Midbrain (tissue), 1 donor: Measurements from ENCODE around the gene HTT-AS.

ENCODE experiments used
- DNase-seq: peaks from one replicate; lab custom pipeline; 2025; lab: John Stamatoyannopoulos, UW

The HTT-AS gene

GRCh38 chr4:3087115-3087797 is 12.9 kb upstream of the HTT-AS start:
- DNase-seq = no peak

DNA sequence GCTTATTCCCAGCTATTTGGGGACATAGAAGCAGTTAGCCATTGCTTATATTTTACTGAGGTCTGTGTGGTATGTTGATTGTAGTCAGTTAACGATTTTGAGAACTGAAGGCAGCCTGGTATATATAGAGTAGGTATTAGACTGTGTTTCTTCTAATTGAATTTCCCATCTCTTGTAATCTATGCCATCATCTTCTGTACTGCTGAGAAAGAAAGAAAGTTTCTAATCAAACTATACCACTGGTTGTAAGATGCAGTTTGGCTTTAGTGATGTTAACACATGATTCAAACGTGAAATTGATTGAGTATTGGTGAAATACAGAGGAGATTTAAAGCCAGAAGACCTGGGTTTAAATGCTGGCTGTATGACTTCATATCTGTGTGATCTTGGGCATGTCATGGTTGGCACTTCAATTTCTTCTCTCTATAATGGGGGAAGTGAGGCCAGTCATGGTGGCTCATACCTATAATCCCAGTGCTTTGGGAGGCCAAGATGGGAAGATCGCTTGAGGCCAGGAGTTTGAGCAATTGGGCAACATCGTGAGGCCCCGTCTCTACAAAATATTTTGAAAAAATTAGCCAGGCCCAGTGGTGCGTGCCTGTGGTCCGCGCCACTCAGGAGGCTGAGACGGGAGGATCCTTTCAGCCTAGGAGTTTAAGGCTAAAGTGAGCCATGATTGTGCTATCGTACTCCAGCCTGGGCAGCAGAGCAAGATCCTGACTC is 11.8 kb upstream of the HTT-AS start:
- no peak for DNase-seq

DNA sequence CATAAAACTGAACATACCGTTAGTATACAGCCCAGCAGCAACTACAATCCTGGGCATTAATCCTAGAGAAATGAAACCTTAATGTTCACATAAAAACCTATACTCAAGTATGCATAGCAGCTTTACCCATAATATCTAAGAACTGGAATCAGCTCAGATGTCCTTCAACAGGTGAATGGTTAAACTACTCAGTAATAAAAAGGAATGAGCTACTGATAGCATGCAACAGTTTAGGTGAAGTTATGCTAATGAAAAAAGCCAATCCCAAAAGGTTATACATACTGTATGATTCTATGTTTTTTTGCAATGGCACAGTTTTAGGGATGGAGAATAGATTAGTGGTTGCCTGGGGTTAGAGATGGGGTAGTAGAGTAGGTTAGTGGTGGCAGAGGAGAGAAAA is 9.4 kb upstream of the HTT-AS start:
- DNase-seq = no peak

- no peak for DNase-seq
Measured at GRCh38 chr4:3082925-3083515, 8.7 kb upstream of the HTT-AS start.

GRCh38 chr4:3079694-3080123 is 5.4 kb upstream of the HTT-AS start:
- DNase-seq = no peak

GRCh38 chr4:3077796-3078195 is 3.5 kb upstream of the HTT-AS start:
- DNase-seq = no peak

DNA sequence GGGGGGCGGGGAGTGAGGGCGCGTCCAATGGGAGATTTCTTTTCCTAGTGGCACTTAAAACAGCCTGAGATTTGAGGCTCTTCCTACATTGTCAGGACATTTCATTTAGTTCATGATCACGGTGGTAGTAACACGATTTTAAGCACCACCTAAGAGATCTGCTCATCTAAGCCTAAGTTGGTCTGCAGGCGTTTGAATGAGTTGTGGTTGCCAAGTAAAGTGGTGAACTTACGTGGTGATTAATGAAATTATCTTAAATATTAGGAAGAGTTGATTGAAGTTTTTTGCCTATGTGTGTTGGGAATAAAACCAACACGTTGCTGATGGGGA is 1.3 kb upstream of the HTT-AS start:
- no peak for DNase-seq

- no peak for DNase-seq
Measured at GRCh38 chr4:3074846-3075651, 711 bp upstream of the HTT-AS start.

DNA sequence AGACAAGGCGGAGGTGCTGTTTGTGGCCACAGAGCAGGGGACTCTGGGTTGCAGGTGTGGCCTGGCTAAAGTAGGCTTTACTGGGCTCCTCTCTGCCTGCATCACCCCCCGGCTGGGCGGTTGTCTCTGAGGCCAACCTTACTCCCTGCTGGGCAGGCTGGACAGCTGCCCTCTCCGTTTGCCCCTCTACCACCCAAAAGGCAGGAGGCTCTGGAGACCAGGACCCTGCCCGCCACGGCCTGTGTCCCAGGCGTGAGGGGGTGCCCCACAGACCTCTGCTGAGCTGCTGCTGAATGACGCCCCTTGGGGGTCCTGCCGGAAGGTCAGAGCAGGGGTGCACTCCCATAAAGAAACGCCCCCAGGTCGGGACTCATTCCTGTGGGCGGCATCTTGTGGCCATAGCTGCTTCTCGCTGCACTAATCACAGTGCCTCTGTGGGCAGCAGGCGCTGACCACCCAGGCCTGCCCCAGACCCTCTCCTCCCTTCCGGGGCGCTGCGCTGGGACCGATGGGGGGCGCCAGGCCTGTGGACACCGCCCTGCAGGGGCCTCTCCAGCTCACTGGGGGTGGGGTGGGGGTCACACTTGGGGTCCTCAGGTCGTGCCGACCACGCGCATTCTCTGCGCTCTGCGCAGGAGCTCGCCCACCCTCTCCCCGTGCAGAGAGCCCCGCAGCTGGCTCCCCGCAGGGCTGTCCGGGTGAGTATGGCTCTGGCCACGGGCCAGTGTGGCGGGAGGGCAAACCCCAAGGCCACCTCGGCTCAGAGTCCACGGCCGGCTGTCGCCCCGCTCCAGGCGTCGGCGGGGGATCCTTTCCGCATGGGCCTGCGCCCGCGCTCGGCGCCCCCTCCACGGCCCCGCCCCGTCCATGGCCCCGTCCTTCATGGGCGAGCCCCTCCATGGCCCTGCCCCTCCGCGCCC is 920 bp downstream of the HTT-AS start:
- DNase-seq = no peak

- no peak for DNase-seq
Measured at GRCh38 chr4:3071811-3072210, 2.5 kb downstream of the HTT-AS start.

- DNase-seq = no peak
Measured at GRCh38 chr4:3070709-3071500, 3.4 kb downstream of the HTT-AS start.

DNA sequence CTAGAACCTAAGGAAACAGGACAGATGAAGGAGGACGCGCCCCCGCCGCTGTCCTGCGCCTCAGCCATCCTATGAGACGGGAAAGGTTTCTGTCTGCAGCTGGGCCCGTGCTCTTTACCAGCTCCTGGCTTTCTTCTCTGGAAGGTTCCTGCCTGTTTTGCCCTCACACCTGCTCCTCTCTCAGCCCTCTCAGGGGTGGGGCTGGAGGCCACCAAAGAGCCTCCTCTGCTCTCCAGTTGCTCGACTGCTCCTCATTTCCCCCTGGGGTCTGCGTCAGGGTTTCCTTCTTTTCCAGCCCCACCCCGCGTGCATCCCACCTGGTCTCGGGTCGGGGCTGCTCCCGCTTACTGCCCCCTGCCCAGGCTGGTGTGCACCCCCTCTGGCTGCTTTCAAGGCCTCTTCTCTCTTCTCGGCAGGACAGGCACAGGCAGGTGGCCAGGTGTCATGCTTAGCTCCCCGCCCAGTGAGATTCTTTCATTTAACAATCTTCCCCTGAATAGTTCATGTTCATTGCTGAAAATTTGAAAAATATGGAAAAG is 4.6 kb downstream of the HTT-AS start:
- DNase-seq = no peak

- no peak for DNase-seq
Measured at GRCh38 chr4:3067473-3068001, 6.8 kb downstream of the HTT-AS start.

GRCh38 chr4:3066836-3067400 is 7.4 kb downstream of the HTT-AS start:
- no peak for DNase-seq

DNA sequence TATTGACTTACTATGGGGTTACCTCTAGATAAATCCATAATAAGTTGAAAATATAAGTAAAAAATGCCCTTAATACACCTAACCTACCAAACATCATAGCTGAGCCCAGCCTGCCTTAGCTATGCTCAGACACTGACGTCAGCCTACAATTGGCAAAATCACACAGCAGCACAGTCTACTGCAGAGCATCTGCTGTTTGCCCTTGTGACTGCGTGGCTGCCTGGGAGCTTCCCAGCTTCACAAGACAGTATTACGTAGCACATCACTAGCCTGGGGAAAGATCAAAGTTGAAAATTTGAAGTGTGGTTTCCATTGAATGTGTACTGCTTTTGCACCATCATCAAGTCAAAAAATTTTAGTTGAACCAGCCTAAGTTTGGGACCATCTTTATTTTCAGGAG is 8.8 kb downstream of the HTT-AS start:
- no peak for DNase-seq

GRCh38 chr4:3062471-3062870 is 11.9 kb downstream of the HTT-AS start:
- DNase-seq = no peak

DNA sequence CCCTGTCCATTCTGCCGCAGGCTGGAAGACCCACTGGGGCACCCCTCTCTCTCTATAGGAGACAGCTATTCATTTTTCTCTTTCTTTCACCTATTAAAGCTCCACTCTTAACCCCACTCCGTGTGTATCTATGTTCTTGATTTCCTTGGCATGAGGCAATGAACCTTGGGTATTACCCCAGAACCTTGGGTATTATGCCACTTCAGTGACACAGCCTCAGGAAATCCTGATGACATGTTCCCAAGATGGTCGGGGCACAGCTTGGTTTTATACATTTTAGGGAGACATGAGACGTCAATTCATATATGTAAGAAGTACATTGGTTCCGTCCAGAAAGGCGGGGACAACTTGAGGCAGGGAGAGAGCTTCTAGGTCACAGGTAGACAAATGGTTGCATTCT is 13.4 kb downstream of the HTT-AS start:
- DNase-seq = no peak

- DNase-seq = no peak
Measured at GRCh38 chr4:3059943-3060342, 14.4 kb downstream of the HTT-AS start.

DNA sequence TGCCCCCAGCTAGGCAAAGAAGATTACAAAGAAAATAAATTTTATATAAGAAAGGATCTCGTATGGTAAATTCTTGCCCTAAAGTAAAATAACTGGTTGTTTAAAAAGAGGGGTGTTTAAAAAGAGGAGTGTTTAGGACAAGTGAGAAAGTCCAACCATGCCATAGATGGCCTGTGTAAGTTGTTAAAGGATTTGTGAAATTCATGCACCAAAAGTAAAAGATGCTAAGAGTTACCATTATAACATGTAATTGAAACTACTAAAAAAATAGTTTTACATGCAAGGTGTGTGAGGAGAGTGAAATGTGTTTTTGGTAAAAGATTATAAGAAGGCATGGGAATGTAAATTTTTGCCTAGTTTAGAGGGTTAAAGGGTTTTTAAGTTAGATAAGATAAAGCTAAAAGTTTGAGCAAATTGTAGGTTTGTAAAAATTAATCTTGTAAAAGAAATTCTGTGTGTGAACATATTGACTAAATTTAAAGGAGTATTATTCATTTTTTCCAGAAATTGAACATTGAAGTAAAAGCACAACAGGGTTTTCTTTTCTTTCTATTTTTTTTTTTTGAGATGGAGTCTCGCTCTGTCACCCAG is 20.1 kb downstream of the HTT-AS start:
- DNase-seq = no peak
